Heart left ventricle (tissue), 13 donors: ENCODE results near the gene MVK.

Source experiments
- POLR2A ChIP-seq, 2 donors: fragments of 450-650 bp; IDR thresholded peaks; one replicate each; pipeline ENCODE4 v1.6.1; 2017; ENCODE audit warnings: antibody characterized with exemption in 2 of 2, mild to moderate bottlenecking in 2 of 2, moderate library complexity in 2 of 2
- TF ChIP-seq, protein P1 (sequence below), 12 donors: fragments of 200-600 bp; sonication (generic) in 4 of 12; IDR thresholded peaks; one replicate each; pipeline versions ENCODE4 v1.5.0 to v1.8.0; 2018 to 2022; ENCODE audit warnings: antibody characterized with exemption in 12 of 12, mild to moderate bottlenecking in 5 of 12
- donor health status: ischemic (EF 13 %, LVEDD 7.1; RV severe dilation, severe dysfunction).
- donor health status: DM: no; HTN: yes; CAD: no.
- donor health status: DM: no; HTN: no; CAD: no.
- donor health status: ischemic (EF 25% LVEDD 6.9; RV normal size, moderate dysfunction).
- donor health status: ischemic (EF 25% LVEDD 5.7; RV mildly dilated, moderate dysfunction).
- donor health status: ischemic (EF 35%, LVEDD 5.7; RV mildly dilated, moderate dysfunction).
- donor health status: nonischemic (EF 11% LVEDD 7.7; RV severe dilation, severe dysfunction).
- donor health status: DM: yes; HTN: yes; CAD: no.
- donor health status: PGD.
- donor health status: ischemic (EF 29% LVEDD 5.4; RV normal size, mild dysfunction).
- donor health status: nonischemic (EF 23%, LVEDD 6.1; RV moderate dilation, normal function).

DNA sequence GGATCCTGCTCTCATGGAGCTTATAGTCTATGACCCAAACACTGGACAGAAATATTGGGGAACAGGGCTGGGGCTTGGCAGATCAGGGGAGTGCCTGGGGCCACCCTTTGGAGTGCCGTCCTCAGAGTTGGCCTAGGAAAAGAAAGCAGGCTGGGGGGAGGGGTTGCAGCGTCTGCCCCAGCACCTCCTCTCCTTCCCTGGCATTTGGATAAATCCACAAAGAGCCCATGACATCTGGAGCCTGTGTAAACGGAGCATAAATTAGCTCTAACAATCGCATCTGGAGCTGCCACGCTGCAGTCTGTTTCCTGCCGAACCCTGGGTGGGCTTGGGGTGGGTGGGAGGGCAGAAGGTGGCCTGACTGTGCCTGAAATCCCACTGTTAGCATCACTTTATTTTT lies 63.8 kb downstream of the MVK start:
- TF ChIP-seq POLR2A (IDR thresholded peaks at IDR 0.05), result no peak
- TF ChIP-seq, protein P1, sequence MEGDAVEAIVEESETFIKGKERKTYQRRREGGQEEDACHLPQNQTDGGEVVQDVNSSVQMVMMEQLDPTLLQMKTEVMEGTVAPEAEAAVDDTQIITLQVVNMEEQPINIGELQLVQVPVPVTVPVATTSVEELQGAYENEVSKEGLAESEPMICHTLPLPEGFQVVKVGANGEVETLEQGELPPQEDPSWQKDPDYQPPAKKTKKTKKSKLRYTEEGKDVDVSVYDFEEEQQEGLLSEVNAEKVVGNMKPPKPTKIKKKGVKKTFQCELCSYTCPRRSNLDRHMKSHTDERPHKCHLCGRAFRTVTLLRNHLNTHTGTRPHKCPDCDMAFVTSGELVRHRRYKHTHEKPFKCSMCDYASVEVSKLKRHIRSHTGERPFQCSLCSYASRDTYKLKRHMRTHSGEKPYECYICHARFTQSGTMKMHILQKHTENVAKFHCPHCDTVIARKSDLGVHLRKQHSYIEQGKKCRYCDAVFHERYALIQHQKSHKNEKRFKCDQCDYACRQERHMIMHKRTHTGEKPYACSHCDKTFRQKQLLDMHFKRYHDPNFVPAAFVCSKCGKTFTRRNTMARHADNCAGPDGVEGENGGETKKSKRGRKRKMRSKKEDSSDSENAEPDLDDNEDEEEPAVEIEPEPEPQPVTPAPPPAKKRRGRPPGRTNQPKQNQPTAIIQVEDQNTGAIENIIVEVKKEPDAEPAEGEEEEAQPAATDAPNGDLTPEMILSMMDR (IDR thresholded peaks at IDR 0.05), result no peak
